ENCODE results near the gene RIPOR1. TPM values are rescaled to one million over a fixed set of nuclear protein-coding genes. Genes with fewer than 3 reads are reported as not detected.

The RIPOR1 gene
- total and polyA plus RNA-seq, 2 of the 4 experiments (the other 2 are of a cell fraction), result 9.5 to 41.3 TPM

DNA sequence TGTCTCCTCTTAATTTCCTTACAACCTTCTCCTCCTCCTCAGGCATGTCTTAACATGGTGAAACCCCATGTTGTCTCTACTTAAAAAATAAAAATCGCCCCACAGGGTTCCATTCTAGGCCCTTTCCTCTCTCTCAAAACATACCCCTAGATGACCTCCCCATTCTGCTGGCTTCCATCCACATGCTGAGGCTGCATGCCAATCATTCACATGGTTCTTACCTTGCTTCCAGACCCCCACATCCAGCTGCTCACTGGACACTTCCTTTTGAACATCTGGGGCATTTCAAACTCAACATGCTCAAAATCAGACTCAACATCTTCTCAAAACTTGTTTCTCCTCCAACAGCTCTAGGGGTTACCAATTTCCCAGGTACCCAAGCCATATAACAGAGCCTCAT is 21.3 kb downstream of the RIPOR1 start:
- H3K4me1 ChIP-seq (ENCODE audit: control insufficient read depth, insufficient read depth, low read length), result no peaks in the 10 kb centered on the region; the same call in 1 of the 2 replicates
- H3K9me3 ChIP-seq (ENCODE audit: control insufficient read depth, insufficient read depth, low read length), result no peaks in the 10 kb centered on the region
- H4K5ac ChIP-seq (ENCODE audit: low read depth, low read length), result no peak overlapping the region
- H2BK5ac ChIP-seq (ENCODE audit: low read depth, low read length, poor library complexity, severe bottlenecking), result no peak overlapping the region
- H3K18ac ChIP-seq (ENCODE audit: low read depth, low read length), result no peak overlapping the region
- peaks cover 10 to 30% of the 10 kb centered on the region in 2 experiments; a peak in 3 of 4 replicates for H3K79me1 ChIP-seq (ENCODE audit: low read depth in 1 of 2, low read length in 2 of 2)
- no peak overlapping the region for H3K4ac ChIP-seq (ENCODE audit: low read depth, low read length)
- peaks cover 34% of the 10 kb centered on the region; the same call in 1 of the 2 replicates for H3K36me3 ChIP-seq (ENCODE audit: control insufficient read depth, insufficient read depth, low read length)
- H3K4me3 ChIP-seq (ENCODE audit: insufficient read depth, low read depth, low read length), result no peak overlapping the region
- no peak for DNase-seq
- dilution Hi-C loops (cut with HindIII; ENCODE audit: low sequenced_read_pairs, unreplicated experiment), result no loop called here
- in situ Hi-C loops (cut with MboI; ENCODE audit: low sequenced_read_pairs), result loop anchor here (25.0 kb wide), 1 partner anchor 387 kb away; the partner anchor contains the start of genes CTRL, LCAT and PSMB10
- ChIA-PET POLR2A (ENCODE audit: unreplicated experiment) (no interaction called here), CTCF (no interaction called here)
- H2BK15ac ChIP-seq (ENCODE audit: low read depth, low read length), result no peak overlapping the region
- 57% methylated on average over 1 of the region's 1 CpG; no CpG with 5 or more reads in 1 of the 2 experiments for WGBS, 2 experiments (ENCODE audit: extremely low coverage in 2 of 2, insufficient read length in 1 of 2)
- H3K14ac ChIP-seq (replicated peaks; ENCODE audit: low read depth, low read length), result no peak overlapping the region
- intact Hi-C loops (cut with micrococcal nuclease), result no loop called here
- H3K56ac ChIP-seq (ENCODE audit: extremely low read depth, insufficient read depth, low read length), result no peak overlapping the region
- TF ChIP-seq RFX5 (IDR thresholded peaks at IDR 0.05; ENCODE audit: low read depth, low read length) (no peak), MAZ (IDR thresholded peaks at IDR 0.05; ENCODE audit: borderline replicate concordance, low read depth, low read length) (no peak), POLR2A (IDR thresholded peaks at IDR 0.05; ENCODE audit: low read depth, low read length) (no peak), MAFK (IDR thresholded peaks at IDR 0.05; ENCODE audit: low read depth, low read length) (no peak), USF2 (IDR thresholded peaks at IDR 0.05; ENCODE audit: low read depth, low read length) (no peak), NFE2L2 (IDR thresholded peaks at IDR 0.05; ENCODE audit: low read depth, low read length) (no peak), MXI1 (IDR thresholded peaks at IDR 0.05; ENCODE audit: borderline replicate concordance, low read depth, low read length) (no peak), CEBPB (IDR thresholded peaks at IDR 0.05; ENCODE audit: low read depth, low read length) (no peak), CHD1 (IDR thresholded peaks at IDR 0.05; ENCODE audit: low read depth, low read length) (no peak), RAD21 (IDR thresholded peaks at IDR 0.05; ENCODE audit: low read length) (no peak), CTCF (conservative IDR thresholded peaks at IDR 0.05; ENCODE audit: low read depth, low read length) (no peak), FOS (IDR thresholded peaks at IDR 0.05; ENCODE audit: low read depth, low read length) (no peak), RCOR1 (IDR thresholded peaks at IDR 0.05; ENCODE audit: insufficient replicate concordance, low read length) (no peak), BHLHE40 (IDR thresholded peaks at IDR 0.05; ENCODE audit: low read depth, low read length) (no peak), SMC3 (IDR thresholded peaks at IDR 0.05; ENCODE audit: low read depth, low read length) (no peak)
- TF ChIP-seq, protein P1, sequence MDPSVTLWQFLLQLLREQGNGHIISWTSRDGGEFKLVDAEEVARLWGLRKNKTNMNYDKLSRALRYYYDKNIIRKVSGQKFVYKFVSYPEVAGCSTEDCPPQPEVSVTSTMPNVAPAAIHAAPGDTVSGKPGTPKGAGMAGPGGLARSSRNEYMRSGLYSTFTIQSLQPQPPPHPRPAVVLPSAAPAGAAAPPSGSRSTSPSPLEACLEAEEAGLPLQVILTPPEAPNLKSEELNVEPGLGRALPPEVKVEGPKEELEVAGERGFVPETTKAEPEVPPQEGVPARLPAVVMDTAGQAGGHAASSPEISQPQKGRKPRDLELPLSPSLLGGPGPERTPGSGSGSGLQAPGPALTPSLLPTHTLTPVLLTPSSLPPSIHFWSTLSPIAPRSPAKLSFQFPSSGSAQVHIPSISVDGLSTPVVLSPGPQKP (IDR thresholded peaks at IDR 0.05; ENCODE audit: borderline replicate concordance, low read depth, low read length), result no peak
- H2AK9ac ChIP-seq (replicated peaks; ENCODE audit: low read depth, low read length, poor library complexity), result no peak overlapping the region
- H4K91ac ChIP-seq (ENCODE audit: insufficient read depth, low read depth, low read length), result no peak overlapping the region
- no peak overlapping the region for H2AFZ ChIP-seq (replicated peaks; ENCODE audit: low read length, poor library complexity)
- H2BK20ac ChIP-seq (ENCODE audit: low read depth, low read length), result no peak overlapping the region
- H4K20me1 ChIP-seq (ENCODE audit: insufficient read depth, low read length), result peaks cover 27% of the 10 kb centered on the region; the same call in 1 of the 2 replicates
- H3K23ac ChIP-seq (ENCODE audit: low read depth, low read length), result no peak overlapping the region
- no peak overlapping the region for H4K8ac ChIP-seq (ENCODE audit: low read depth in 2 of 2, low read length in 2 of 2)
- no peak overlapping the region for H2AK5ac ChIP-seq (ENCODE audit: low read depth, low read length)
- H3K9me1 ChIP-seq (ENCODE audit: insufficient read depth, low read length), result no peaks in the 10 kb centered on the region
- BruUV-seq (replicated peaks), result no TSS peak
- H2BK120ac ChIP-seq (ENCODE audit: low read depth, low read length), result no peak overlapping the region
- ATAC-seq (ENCODE audit: low read depth), result no peak
- no peak overlapping the region for H3K27ac ChIP-seq (ENCODE audit: insufficient read depth, low read length)
- no peaks in the 10 kb centered on the region for H3K27me3 ChIP-seq (ENCODE audit: control insufficient read depth, insufficient read depth, low read length)
- H3K4me2 ChIP-seq (ENCODE audit: low read depth, low read length), result no peak overlapping the region
- H3K9ac ChIP-seq (ENCODE audit: low read depth, low read length), result no peak overlapping the region

Data from IMR-90 (cell line).